PC-3 (cell line): ENCODE results near the gene INO80B. TPM values are rescaled to one million over a fixed set of nuclear protein-coding genes. Genes with fewer than 3 reads are reported as not detected.
A peak's percentile ranks its signal among the peaks of the same experiment; 100 is the strongest.

Source experiments
- ATAC-seq: fragments of 200-7000 bp; cut with Tn5 transposase; 2 replicates; pipeline ENCODE4 v1.9.1; 2020; ENCODE audit warnings: mild to moderate bottlenecking, moderate library complexity
- BruUV-seq: library from RNA; stranded (reverse); fragments of 400-500 nt; replicated peaks from 2 replicates; lab custom pipeline; 2021; lab: Mats Ljungman, UMichigan
- CTCF ChIA-PET: fragments of 300-600 bp; sonication (Branson Sonifier 250); formaldehyde crosslinking; loops from one replicate; lab custom pipeline; 2022; ENCODE audit warnings: antibody characterized with exemption; lab: Charles Lee
- POLR2A ChIA-PET: fragments of 300-600 bp; sonication (Branson Sonifier 250); formaldehyde crosslinking; loops from one replicate; lab custom pipeline; 2022; ENCODE audit warnings: antibody characterized with exemption; ENCODE audit not compliant: unreplicated experiment; lab: Charles Lee
- DNase-seq: peaks from one replicate; pipeline ENCODE4 v3.0.0-alpha.2; 2015
- H2AFZ ChIP-seq: fragments of 300-600 bp; sonication (generic); 2 replicates; pipeline ENCODE4 v1.6.0; 2016; ENCODE audit warnings: antibody characterized with exemption, low read length
- H3F3A ChIP-seq: fragments of 300-600 bp; sonication (generic); one replicate; pipeline ENCODE4 v1.6.0; 2017; ENCODE audit warnings: antibody characterized with exemption, low read length, control low read depth, mild to moderate bottlenecking; ENCODE audit not compliant: unreplicated experiment
- H3K27ac ChIP-seq: fragments of 300-600 bp; sonication (generic); 2 replicates; pipeline ENCODE4 v1.5.1; 2016; ENCODE audit warnings: mild to moderate bottlenecking, low read length
- H3K27me3 ChIP-seq: fragments of 300-600 bp; sonication (generic); 2 replicates; pipeline ENCODE4 v1.6.1; 2016; ENCODE audit warnings: low read length, mixed read lengths
- H3K36me3 ChIP-seq: fragments of 300-600 bp; sonication (generic); 2 replicates; pipeline ENCODE4 v1.6.1; 2016; ENCODE audit warnings: low read depth, mixed run types, low read length, mixed read lengths
- H3K4me1 ChIP-seq: fragments of 300-600 bp; sonication (generic); 2 replicates; pipeline ENCODE4 v1.5.1; 2016; ENCODE audit warnings: low read length; ENCODE audit not compliant: insufficient read depth
- H3K4me2 ChIP-seq: fragments of 300-600 bp; sonication (generic); 2 replicates; pipeline ENCODE4 v1.6.0; 2016; ENCODE audit warnings: low read length
- H3K4me3 ChIP-seq: fragments of 300-600 bp; sonication (generic); 2 replicates; pipeline ENCODE4 v1.5.1; 2016; ENCODE audit warnings: mild to moderate bottlenecking, low read length, mixed read lengths
- H3K79me2 ChIP-seq: fragments of 300-600 bp; sonication (generic); 2 replicates; pipeline ENCODE4 v1.6.1; 2017; ENCODE audit warnings: low read length, mixed read lengths
- H3K9ac ChIP-seq: fragments of 300-600 bp; sonication (generic); 2 replicates; pipeline ENCODE4 v1.6.0; 2016; ENCODE audit warnings: mild to moderate bottlenecking, low read length
- H3K9me2 ChIP-seq: fragments of 300-600 bp; sonication (generic); replicated peaks from 2 replicates; pipeline ENCODE4 v1.6.1; 2016; ENCODE audit warnings: mixed run types, low read length, mixed read lengths
- H3K9me3 ChIP-seq: fragments of 300-600 bp; sonication (generic); 2 replicates; pipeline ENCODE4 v1.6.1; 2016; ENCODE audit warnings: low read length, mixed read lengths
- H4K20me1 ChIP-seq: fragments of 300-600 bp; sonication (generic); 2 replicates; pipeline ENCODE4 v1.6.1; 2016; ENCODE audit warnings: low read length, mixed read lengths
- CTCF ChIP-seq: fragments of 300-600 bp; sonication (generic); conservative IDR thresholded peaks from 2 replicates; pipeline ENCODE4 v1.5.1; 2017; ENCODE audit warnings: antibody characterized with exemption, low read depth, mild to moderate bottlenecking, low read length
- EZH2 ChIP-seq: fragments of 300-600 bp; sonication (generic); IDR thresholded peaks from one replicate; pipeline ENCODE4 v1.6.1; 2017; ENCODE audit warnings: antibody characterized with exemption, mild to moderate bottlenecking, low read length; ENCODE audit not compliant: unreplicated experiment
- EZH2phosphoT487 ChIP-seq: fragments of 300-600 bp; sonication (generic); IDR thresholded peaks from 2 replicates; pipeline ENCODE4 v1.6.1; 2018; ENCODE audit warnings: mild to moderate bottlenecking, antibody characterized with exemption, low read length, borderline replicate concordance
- intact Hi-C: fragments of 100-400 bp; cut with micrococcal nuclease; formaldehyde crosslinking; loops from 2 replicates; pipeline ENCODE4 v1.9.0; 2023
- total RNA-seq: library from RNA; depleted of rRNA; stranded (reverse); fragments of >200 nt; gene quantifications from 2 replicates; pipeline ENCODE4 v1.2.3, GENCODE V29; 2014

The INO80B gene
- total RNA-seq, 1 experiment from 2014 or later, result 26.2 TPM

DNA sequence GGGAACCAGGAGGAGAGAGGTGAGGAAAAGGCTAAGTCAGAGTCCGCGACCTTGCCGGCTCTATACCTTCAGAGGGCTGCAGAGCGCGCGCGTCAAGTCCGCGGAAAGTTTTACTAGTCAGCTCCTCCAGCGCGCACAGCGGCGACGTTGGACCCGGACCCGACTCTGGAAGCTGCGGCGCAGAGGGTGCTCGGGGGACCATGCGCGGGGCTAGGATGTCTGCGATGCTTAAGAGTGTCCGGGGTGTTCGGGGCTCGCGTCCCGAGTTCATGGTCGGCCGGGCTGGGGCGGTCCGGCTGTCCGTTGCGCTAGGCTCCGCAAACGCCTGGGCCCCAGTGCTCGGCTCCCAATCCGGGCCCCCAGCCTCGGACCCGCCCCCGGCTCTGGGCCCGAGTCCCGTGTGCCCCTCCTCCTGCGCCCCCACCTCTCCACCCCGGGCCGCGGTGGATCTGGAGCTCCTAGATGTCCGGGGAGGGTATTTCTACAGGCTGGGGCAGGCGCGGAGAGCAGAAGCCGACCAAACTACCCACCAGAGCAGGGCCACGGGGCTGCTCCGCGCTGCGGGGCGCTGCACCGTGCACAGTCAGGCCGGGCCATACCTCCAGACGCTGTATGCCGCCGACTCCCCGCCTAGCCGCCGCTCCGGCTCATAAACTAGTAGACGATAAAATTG is 44.5 kb downstream of the INO80B start, which contains the start of gene LBX2:
Gene LBX2, minus strand, starts transcription at position 337 of the 673 bp plus-strand sequence. Its CDS starts 66 bp downstream, at position 271.
- Histone ChIP-seq H2AFZ (peak within 1 kb of the TSS; percentile 87), H3K79me2 (no peaks in the 10 kb centered on the region), H3K9me3 (no peaks in the 10 kb centered on the region), H3K4me3 (peak within 1 kb of the TSS; percentile 67), H3K27ac (no peak within 1 kb of the TSS), H3K4me2 (peak within 1 kb of the TSS; percentile 94), H3K9me2 (no peaks in the 10 kb centered on the region), H3F3A (no peaks in the 10 kb centered on the region), H3K36me3 (no peaks in the 10 kb centered on the region), H4K20me1 (no peaks in the 10 kb centered on the region), H3K9ac (peak within 1 kb of the TSS; percentile 19; the same call in 1 of the 2 replicates), H3K4me1 (peaks cover 19% of the 10 kb centered on the region), H3K27me3 (no peaks in the 10 kb centered on the region)
- ChIA-PET CTCF (no interaction called here), POLR2A (no interaction called here)
- intact Hi-C loops, result no loop called here
- no TSS peak for BruUV-seq
- DNase-seq (no peak), ATAC-seq (no peak)
- no peak for TF ChIP-seq CTCF
- TF ChIP-seq EZH2, result no peak
- TF ChIP-seq EZH2phosphoT487, result no peak

DNA sequence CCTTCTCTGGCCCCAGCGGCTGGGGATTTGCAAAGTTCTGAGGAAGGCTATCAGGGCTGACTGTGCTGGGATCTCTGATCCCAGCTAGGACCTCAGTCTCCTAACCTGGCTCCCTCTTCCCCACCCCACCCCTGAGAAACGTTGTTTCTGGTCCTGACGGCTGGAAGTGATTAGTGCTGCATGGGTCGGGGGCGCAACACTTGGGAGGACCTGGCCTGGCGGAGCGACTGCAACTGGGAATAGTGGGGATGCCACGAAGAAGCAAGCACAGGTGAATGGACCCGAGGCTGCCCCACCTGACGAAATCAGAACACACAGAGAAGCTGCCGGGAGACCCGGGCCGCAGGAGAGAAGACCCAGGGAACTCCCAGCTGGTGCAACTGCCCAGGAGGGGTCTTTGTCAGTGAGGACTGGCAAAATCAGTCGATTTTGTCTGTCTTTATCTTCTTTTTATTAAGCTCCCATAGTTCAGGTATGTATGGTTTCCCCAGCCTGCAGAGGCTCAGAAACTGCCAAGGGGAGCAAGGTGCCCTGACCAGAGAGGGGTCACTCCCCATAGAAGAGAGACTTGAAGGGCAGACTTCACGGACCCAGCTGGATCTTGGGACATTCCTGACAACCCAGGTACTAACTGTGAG is 45.2 kb downstream of the INO80B start:
- DNase-seq, result no peak
- ChIA-PET CTCF (no interaction called here), POLR2A (no interaction called here)
- Histone ChIP-seq H3K79me2 (no peaks in the 10 kb centered on the region), H3K4me1 (peaks cover 19% of the 10 kb centered on the region), H4K20me1 (no peaks in the 10 kb centered on the region), H3K27me3 (no peaks in the 10 kb centered on the region), H2AFZ (no peak overlapping the region), H3K9ac (no peak overlapping the region), H3K9me3 (no peaks in the 10 kb centered on the region), H3K4me3 (no peak overlapping the region), H3K27ac (no peak overlapping the region), H3K9me2 (no peaks in the 10 kb centered on the region), H3K36me3 (peaks cover 3% of the 10 kb centered on the region; the same call in 1 of the 2 replicates), H3F3A (no peaks in the 10 kb centered on the region), H3K4me2 (no peak overlapping the region)
- TF ChIP-seq CTCF (no peak), EZH2 (no peak)
- no peak for ATAC-seq
- intact Hi-C loops, result no loop called here
- no TSS peak for BruUV-seq

DNA sequence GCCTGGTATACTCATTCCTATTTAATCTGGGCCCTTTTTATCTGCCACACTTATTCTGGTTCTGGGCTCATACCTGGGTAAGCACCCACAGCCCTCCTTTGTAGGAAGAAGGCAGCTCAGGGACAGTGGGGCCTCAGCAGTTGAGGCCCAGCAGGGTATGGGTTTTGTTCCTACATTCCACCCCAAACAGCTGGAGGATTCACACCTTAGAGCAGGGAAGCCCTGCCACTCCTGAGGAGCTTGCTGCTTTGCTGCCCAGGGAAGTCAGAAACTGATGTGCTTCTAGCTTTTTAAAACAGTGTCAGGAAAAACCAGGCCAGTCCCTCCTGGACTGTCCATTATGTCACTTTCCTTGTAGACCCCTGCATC is 45.7 kb downstream of the INO80B start:
- no peak overlapping the region for H3K27ac ChIP-seq
- no peaks in the 10 kb centered on the region for H4K20me1 ChIP-seq
- intact Hi-C loops, result no loop called here
- H3K79me2 ChIP-seq, result peaks cover 5% of the 10 kb centered on the region
- no peak overlapping the region for H3K9ac ChIP-seq
- no peaks in the 10 kb centered on the region for H3F3A ChIP-seq
- no peak overlapping the region for H2AFZ ChIP-seq
- H3K4me1 ChIP-seq, result peaks cover 23% of the 10 kb centered on the region
- no peaks in the 10 kb centered on the region for H3K27me3 ChIP-seq
- ATAC-seq (no peak), DNase-seq (no peak)
- no TSS peak for BruUV-seq
- H3K4me2 ChIP-seq, result no peak overlapping the region
- ChIA-PET POLR2A (no interaction called here), CTCF (no interaction called here)
- no peak for TF ChIP-seq CTCF
- TF ChIP-seq EZH2, result no peak
- TF ChIP-seq EZH2phosphoT487, result no peak
- no peak overlapping the region for H3K4me3 ChIP-seq
- peaks cover 7% of the 10 kb centered on the region for H3K36me3 ChIP-seq
- no peaks in the 10 kb centered on the region for H3K9me2 ChIP-seq
- no peaks in the 10 kb centered on the region for H3K9me3 ChIP-seq
